ENCODE results near the gene SMIM10. TPM values are rescaled to one million over a fixed set of nuclear protein-coding genes. Genes with fewer than 3 reads are reported as not detected.
"Not testable (repeated sequence)": the region's sequence is repeated elsewhere in the genome, so short reads cannot be mapped to it uniquely, and the experiment has no call there.

SMIM10 gene
- total RNA-seq, 1 donor from 2014 or later: 5.5 TPM

DNA sequence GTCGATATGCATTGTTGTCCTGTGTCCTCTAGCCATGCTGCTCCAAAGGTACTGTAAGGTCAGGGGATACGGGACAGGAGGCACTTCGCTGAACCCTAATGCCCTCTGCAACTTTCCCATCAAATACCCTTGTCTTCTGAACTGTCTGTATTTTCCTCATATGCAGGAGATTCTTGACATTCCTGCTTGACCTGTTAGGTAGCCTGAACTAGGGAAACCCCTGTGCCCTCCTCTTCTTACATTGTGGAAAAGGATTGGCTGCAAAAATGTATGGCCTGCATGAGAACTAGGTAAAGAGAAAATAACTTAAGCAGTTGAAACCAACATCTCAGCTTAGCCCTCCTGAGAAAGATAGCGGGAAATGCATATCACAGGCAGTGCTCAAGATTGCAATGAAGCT, 20.1 kb downstream of the SMIM10 start:
- TF ChIP-seq, protein P1, sequence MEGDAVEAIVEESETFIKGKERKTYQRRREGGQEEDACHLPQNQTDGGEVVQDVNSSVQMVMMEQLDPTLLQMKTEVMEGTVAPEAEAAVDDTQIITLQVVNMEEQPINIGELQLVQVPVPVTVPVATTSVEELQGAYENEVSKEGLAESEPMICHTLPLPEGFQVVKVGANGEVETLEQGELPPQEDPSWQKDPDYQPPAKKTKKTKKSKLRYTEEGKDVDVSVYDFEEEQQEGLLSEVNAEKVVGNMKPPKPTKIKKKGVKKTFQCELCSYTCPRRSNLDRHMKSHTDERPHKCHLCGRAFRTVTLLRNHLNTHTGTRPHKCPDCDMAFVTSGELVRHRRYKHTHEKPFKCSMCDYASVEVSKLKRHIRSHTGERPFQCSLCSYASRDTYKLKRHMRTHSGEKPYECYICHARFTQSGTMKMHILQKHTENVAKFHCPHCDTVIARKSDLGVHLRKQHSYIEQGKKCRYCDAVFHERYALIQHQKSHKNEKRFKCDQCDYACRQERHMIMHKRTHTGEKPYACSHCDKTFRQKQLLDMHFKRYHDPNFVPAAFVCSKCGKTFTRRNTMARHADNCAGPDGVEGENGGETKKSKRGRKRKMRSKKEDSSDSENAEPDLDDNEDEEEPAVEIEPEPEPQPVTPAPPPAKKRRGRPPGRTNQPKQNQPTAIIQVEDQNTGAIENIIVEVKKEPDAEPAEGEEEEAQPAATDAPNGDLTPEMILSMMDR (conservative IDR thresholded peaks at IDR 0.05; ENCODE audit: low read depth, low read length): no peak

DNA sequence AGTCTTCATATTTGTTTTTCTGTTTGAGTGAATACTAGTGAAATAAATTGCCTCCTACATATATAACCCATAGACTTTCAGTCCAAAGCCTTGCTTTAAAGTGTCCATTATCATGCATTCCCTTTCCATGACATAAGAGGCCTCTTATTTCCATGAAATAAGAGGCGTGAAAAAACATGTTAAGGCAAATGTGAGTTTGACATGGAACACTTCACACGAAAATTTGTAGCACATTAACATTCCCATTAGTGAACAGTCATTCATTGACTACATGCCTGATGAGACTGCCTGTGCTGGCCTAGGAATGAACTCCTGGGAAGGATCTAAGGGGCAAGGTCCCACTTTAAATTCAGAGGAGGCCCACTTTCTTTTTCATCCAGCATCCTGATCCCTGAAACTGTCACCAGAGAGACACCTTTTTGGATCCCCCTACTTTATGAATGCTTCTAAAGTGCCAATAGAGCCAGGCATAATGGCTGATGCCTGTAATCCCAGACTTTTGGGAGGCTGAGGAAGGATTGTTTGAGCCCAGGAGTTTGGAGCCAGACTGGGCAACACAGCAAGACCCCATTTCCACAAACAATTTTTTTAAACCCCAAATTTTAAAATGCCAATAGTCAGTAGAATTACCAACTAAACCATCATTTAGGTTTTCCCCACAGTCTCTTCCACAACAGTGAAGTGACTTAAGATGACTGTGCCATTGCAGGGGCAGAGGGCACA, 24.9 kb downstream of the SMIM10 start:
- TF ChIP-seq, protein P1 (conservative IDR thresholded peaks at IDR 0.05; ENCODE audit: low read depth, low read length): no peak
- DNase-seq (ENCODE audit: low read depth): no peak
- no peak overlapping the region for H3K4me3 ChIP-seq (ENCODE audit: low read depth, low read length)

More for the DNA sequence above, 20.1 kb downstream of the SMIM10 start:
- H3K4me3 ChIP-seq (ENCODE audit: low read depth, low read length): no peak overlapping the region
- DNase-seq (ENCODE audit: low read depth): no peak

GRCh38 chrX:135019890-135020289, 29.1 kb downstream of the SMIM10 start:
- not testable (repeated sequence) for DNase-seq (ENCODE audit: low read depth); H3K4me3 ChIP-seq (ENCODE audit: low read depth, low read length)

GRCh38 chrX:135023791-135024190, 33.0 kb downstream of the SMIM10 start:
- DNase-seq (ENCODE audit: low read depth); H3K4me3 ChIP-seq (ENCODE audit: low read depth, low read length): not testable (repeated sequence)

DNA sequence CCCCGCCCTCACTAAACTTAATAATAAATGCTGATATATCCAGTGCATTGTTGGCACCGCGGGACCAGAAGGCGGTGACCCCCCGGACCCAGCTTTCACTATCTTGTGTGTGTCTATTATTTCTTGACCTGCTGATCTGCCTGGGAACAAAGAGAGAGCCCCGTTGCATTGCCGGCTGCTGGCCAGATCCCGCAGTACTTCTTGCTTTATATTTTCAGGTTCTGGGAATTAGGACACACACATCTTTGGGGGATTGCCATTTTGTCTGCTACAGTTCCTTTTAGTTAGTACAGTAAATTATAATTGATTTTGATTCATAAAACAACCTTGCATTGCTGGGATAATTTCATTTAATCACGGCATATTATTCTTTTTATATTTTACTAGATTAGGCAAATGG, 33.7 kb downstream of the SMIM10 start:
- TF ChIP-seq, protein P1 (conservative IDR thresholded peaks at IDR 0.05; ENCODE audit: low read depth, low read length): no peak
- no peak overlapping the region for H3K4me3 ChIP-seq (ENCODE audit: low read depth, low read length)
- DNase-seq (ENCODE audit: low read depth): no peak

DNA sequence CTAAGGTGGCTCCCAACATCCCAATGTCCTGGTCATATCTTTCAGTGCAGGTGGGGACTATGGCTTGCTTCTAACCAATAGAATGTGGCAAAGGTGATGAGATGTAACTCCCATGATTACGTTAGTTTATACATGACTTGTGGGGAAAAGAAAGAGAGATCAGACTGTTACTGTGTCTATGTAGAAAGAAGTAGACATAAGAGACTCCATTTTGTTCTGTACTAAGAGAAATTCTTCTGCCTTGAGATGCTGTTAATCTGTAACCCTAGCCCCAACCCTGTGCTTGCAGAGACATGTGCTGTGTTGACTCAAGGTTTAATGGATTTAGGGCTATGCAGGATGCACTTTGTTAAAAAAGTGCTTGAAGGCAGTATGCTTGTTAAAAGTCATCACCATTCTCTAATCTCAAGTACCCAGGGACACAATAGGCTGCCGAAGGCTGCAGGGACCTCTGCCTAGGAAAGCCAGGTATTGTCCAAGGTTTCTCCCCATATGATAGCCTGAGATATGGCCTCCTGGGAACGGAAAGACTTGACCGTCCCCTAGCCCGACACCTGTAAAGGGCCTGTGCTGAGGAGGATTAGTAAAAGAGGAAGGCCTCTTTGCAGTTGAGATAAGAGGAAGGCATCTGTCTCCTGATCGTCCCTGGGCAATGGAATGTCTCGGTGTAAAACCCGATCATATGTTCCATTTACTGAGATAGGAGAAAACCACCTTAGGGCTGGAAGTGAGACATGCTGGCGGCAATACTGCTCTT, 39.6 kb downstream of the SMIM10 start:
- DNase-seq (ENCODE audit: low read depth); H3K4me3 ChIP-seq (ENCODE audit: low read depth, low read length): not testable (repeated sequence)

GRCh38 chrX:135041149-135042123, 50.6 kb downstream of the SMIM10 start:
- not testable (repeated sequence) for DNase-seq (ENCODE audit: low read depth); H3K4me3 ChIP-seq (ENCODE audit: low read depth, low read length)

Other genes starting within 250 kb of the SMIM10 start
- 7.5 and 12.1 TPM in 2 replicates for gene PABIR2, start 193.8 kb upstream of the SMIM10 start, total RNA-seq
- gene MOSPD1, start 75.7 kb upstream of the SMIM10 start, total RNA-seq: 10.8 and 11.7 TPM in 2 replicates
- gene RTL8B, start 31.6 kb downstream of the SMIM10 start, total RNA-seq: 9.3 and 13.2 TPM in 2 replicates
- 87.6 and 148 TPM in 2 replicates for gene RTL8C, start 41.4 kb downstream of the SMIM10 start, total RNA-seq
- 23.8 and 40.1 TPM in 2 replicates for gene RTL8A, start 61.1 kb downstream of the SMIM10 start, total RNA-seq
- 1.1 and 1.3 TPM in 2 replicates for gene SMIM10L2B, start 107.7 kb downstream of the SMIM10 start, total RNA-seq
- gene ETDB, start 129.5 kb downstream of the SMIM10 start, total RNA-seq: not detected in 2 replicates
- not detected in 2 replicates for gene CT55, start 180.4 kb downstream of the SMIM10 start, total RNA-seq

All from epithelial cell of proximal tubule (primary cell).